Fibroblast of skin of back (primary cell): ENCODE results near the gene FOXI1.
"Not testable (repeated sequence)": the region's sequence is repeated elsewhere in the genome, so short reads cannot be mapped to it uniquely, and the experiment has no call there.

Experiments
- DNase-seq: peaks from one replicate; pipeline ENCODE4 v3.0.0-alpha.2; 2013

Gene FOXI1

GRCh38 chr5:170131235-170131634 is 25.5 kb downstream of the FOXI1 start:
- no peak for DNase-seq

DNA sequence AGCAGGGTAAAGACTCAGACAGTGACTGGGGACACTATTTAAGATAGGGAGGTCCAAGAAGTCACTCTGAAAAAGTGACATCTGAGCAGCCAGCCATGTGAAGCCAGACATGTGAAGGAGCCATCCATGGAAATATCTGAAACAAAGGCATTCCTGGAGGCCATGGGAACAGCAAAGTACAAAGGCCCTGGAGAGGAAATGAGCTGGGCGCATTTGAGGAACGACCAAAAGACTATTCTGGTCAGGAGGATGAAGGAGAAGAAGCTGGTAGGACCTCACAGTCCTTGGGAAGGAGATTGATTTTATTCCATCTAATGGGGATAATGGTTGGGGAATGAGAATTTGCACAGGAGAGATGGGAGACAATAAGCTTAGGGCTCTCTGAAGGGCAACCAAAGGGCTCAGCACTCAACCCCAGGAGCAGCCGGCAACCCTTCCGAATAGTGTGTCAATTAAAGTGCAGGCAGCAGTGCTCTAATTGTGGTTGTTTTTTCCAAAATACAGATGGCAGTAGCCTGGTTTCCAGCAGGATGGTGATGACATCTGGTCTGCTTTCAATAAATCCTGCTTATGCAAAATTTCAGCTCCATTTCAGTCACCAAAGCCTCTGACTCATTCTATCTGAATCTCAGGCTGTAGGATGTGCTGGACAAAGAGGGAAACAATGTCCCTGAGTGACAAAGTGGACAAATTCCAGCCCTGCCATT is 26.7 kb downstream of the FOXI1 start:
- DNase-seq = peak; percentile 92

DNA sequence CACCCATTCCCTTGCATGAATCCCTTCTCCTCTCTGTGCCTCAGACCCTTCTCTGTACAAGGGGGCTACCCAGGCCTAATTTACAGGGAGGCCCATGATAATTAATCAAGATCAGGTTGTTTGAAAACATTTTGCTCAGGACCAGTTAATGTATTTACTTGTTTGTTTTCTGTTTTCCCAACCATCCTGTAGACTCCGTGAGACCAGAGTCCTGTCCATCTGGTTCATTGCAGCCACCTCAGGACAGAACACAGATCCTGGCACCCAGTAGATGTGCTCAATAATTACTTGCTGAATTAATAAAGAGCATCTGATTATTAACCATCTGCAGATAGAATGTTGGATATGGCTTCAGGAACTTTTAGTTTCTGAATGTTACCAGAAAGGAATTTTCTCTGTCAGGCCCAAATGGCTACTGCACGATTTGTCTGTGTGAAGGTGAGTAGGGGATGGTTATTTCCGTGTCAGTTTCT is 27.3 kb downstream of the FOXI1 start:
- no peak for DNase-seq

DNA sequence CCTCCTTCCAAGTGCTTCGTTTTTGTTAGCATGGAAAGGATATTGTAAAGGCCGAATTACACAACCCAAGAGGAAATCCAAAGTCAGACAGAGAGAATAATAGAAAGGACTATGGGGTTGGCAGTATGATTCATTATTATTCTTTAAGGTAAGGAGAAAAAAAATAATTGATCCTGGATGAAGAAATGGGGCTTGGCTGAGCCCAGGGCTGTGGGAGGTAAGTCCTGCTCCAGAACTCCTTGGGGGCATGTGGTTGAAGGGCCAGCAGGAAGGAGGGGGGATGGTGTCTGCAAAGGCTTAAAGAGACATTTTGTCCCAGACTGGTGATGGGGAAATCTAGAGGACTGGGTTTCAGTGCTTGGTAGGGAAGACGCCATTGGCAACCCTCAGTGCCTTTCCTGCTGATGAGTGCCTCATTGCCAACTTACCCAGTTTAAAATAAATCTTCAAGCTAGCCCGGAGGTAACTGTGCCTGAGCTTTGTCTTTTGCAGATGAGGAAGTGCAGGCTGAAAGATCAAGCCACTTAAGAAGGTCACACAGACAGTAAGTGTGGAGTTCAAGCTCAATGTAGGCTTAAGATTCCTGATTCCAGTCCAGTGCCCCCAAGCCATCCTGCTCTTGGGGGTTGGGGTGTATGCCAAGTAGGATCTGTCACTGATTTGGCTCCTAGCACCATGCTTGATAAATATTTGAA is 30.2 kb downstream of the FOXI1 start:
- DNase-seq = no peak

- no peak for DNase-seq
These were observed 30.8 kb downstream of the FOXI1 start for GRCh38 chr5:170136506-170136905.

DNA sequence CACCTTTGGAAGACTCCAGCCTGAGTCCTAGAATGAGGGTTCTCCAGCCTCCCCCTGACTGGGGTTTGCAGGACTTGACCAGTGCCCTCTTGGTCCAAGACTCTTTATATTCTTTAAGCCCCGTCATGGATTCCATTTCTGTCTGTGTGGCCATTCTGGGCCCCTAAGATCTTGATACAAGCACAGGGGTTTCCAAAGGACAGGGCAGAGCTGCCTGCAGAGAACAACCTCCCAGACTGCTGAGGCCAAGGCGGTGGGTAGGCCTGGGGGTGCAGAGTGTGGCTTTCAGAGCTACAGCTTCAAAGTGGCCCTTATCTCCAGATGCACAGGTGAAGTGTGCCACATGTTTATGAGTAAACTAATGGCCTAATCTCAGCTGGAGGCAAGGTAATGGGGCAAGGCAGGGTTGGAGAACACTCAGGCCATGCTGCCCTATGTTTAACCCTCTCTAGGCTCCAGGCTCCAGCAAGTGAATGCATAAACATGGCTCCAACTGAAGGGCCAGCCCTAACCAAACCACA is 32.1 kb downstream of the FOXI1 start:
- DNase-seq = no peak

GRCh38 chr5:170138273-170138672 is 32.6 kb downstream of the FOXI1 start:
- no peak for DNase-seq

DNA sequence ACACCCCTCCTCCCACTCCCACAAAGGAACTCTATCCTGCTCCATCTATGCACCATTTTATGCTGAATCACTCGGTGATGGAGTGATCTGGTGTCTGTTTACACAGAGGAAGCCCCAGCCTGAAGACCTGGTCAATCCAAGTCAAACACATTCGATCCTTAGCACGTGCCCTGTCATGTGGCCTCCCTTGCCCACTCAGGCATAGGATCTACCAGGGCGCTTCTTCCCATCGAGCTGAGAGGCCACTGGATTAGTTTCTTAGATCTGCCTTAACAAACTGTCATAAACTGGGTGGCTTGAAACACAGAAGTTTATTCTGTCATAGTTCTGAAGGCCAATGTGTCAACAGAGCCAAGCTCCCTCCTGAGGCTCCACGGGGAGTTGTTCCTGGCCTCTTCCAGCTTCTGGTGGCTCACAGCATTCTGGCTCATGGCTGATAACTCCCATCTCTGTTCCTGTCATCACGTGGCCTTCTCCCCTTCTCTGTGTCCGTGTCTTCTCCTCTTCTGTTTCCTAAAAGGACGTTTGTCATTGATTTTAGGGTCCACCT is 34.2 kb downstream of the FOXI1 start:
- DNase-seq = no peak

DNA sequence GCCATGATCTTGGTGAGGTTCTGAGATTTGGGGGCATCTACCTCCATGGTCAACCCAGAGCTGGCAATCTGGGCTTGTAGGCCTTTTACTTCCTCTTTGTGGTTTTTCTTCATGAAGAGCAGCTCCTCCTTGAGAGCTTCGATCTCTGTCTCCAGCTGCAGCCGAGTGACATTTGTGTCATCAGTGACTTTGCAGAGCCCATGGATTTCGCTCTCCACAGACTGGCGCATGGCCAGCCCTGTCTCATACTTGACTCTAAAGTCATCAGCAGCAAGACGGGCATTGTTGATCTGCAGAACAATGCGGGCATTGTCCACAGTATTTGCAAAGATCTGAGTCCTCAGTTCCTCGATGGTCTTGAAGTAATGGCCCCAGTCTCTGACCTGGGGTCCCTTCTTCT is 35.5 kb downstream of the FOXI1 start:
- not testable (repeated sequence) for DNase-seq

- no peak for DNase-seq
These were observed 35.9 kb downstream of the FOXI1 start for GRCh38 chr5:170141636-170142035.

DNA sequence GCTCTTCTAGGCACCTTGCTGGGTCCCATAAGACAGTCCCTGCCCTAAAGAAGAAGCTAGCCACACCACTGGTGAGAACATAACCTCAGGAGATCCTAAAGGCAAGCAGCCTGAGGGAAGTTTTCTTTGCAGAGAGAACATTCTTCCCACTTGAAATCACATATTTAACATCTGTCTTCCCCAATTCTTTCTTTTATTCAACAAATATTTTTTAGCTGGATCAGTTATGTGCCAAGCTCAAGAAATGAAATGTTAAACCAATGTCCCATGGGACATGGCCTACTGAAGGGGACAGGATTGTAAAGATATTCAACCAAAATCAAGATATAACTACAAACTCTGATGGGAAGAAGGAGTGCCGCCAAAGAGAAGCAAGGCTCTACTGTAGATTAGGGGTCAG is 36.5 kb downstream of the FOXI1 start:
- peak; percentile 32 for DNase-seq

DNA sequence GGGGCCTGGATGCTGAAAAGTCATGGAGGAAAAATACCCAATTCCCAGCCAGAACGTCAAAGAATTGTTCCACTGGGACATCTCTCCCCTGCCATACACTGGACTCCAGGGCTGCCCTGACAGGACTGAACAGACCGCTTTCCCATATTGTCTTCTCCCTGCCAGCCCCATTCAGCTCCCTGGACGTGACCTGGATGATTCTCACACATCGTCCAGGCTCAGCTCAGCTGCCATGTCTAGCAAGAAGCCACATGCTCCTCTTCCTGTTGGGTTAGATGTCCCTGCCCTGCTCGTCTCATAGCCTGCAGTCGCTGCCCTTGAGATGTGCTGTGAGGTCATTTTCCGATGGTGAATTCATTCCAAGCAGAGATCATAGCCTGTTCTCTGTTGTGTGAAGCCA is 37.4 kb downstream of the FOXI1 start:
- DNase-seq = no peak

GRCh38 chr5:170143710-170144109 is 38.0 kb downstream of the FOXI1 start:
- DNase-seq = no peak

DNA sequence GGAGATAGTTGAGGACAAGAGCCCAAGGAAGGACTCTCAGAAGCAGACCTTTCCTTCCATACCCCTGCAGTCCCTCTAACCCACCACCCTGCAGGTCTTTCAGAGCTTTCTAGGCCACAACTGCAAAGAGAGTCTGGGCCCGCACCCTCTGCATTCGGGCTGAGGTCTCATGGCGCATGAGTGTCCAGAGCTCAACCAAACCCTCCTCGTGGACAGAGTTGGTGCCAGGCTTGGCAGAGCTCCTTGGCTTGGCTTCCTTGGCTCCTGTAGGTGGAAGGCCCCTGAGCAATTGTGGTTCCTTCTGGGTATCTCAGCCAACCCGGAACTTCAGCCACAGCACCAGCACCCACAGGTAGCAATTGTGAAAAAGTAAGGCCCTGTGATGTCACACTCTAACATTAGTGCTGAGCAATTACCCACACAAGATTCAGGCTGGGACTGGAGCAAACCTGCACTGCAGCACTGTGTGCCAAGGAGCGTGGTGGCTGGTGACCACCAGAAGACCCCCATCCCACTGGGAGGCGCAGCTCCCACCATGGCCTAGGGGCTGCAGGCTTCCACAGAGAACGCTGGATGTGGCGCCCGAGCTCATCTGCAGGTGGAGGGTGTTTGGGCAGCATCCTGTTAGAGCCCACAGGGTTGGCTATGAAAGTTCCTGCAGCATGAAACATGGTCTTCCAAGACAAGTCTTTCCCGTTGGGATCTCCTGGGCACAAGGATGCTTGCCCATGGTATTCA is 38.8 kb downstream of the FOXI1 start:
- no peak for DNase-seq

DNA sequence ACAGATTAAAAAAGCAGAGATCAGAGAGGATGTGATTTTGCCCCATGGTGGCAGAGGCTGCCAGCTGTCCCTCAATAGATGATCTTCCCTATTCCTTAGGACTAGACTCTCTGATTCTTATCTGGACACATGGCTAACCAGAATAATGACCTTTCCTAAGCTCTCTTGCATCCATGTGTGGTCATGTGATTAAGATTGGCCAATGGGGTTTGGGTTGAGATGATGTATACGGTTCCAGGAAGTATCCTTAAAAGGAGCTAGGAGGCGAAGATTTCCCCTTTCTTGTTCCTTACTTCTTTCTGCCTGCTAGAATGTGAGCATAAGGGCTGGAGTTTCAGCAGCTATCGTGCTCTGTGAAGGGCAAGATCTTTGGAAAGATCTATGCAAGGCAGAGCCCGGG is 39.8 kb downstream of the FOXI1 start:
- DNase-seq = no peak

DNA sequence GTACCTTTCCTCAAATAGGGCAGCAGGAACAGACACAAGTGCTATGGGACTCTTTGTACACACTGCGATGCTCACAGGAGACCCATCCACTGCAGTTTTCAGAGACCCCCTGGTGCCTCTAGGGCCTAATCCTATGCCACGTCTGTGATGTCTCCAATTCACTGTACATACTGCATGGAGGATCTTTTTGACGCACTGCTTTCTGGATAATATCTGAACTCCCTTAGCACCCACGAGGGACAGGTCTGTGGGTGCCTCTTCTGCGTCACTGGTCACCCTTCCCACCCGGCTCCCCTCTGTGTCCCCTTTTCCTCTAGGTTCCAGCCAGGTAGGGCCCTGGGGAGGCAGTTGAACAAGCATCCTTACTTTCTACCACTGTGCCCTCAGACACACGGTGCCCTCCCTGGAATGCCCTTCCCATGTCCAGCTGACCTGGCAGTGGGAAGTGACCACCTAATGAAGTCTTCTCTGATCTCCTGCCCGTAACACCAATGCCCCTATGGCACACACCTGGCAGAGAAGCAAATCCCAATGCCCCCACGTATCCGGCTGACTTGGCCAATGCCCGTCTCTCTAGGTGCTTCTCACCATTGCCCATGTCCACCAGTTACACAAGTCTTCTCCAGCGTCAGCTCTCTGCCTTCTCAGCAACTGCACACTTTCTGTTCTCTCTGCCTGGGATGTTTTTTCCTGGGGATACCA is 41.5 kb downstream of the FOXI1 start:
- DNase-seq = no peak

- no peak for DNase-seq
These were observed 42.1 kb downstream of the FOXI1 start for GRCh38 chr5:170147753-170148264.

GRCh38 chr5:170148430-170149205 is 42.9 kb downstream of the FOXI1 start:
- DNase-seq = no peak

DNA sequence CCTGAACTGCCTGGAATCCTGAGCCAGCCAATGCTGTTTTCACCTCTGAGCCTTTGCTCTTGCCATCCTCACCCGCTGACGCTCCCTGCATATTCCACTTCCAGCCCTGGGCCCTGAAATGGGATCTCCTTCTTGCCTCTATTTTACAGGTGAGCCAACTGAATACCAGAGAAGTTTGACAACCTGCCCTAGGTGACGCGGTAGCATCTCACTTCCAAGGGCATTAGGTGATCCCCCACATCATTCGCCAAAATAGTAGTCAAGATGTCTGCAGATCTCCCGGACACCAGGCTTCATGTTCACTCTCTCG is 43.5 kb downstream of the FOXI1 start:
- no peak for DNase-seq

GRCh38 chr5:170150713-170151096 is 45.0 kb downstream of the FOXI1 start:
- DNase-seq = no peak

GRCh38 chr5:170151097-170151831 is 45.6 kb downstream of the FOXI1 start:
- DNase-seq = peak; percentile 87
